GF-D8 (cell line): ENCODE data around the gene DCTN2.

Experiments
- DNase-seq: peaks from one replicate; lab custom pipeline; 2025; lab: John Stamatoyannopoulos, UW

The DCTN2 gene

GRCh38 chr12:57549909-57550640 lies 3.1 kb upstream of the DCTN2 start, which contains the start of gene KIF5A:
Gene KIF5A (plus strand): TSS chr12:57550044. CDS start chr12:57550272, 228 bp downstream.
- DNase-seq = no peak

- DNase-seq = no peak
Observed at GRCh38 chr12:57549203-57549908, 2.4 kb upstream of the DCTN2 start.

GRCh38 chr12:57548488-57548887 lies 1.5 kb upstream of the DCTN2 start:
- no peak for DNase-seq

GRCh38 chr12:57548013-57548315 lies 972 bp upstream of the DCTN2 start:
- DNase-seq = no peak

GRCh38 chr12:57547288-57548012 lies 458 bp upstream of the DCTN2 start:
- peak; percentile 94 for DNase-seq

GRCh38 chr12:57545809-57546437 lies 1.1 kb downstream of the DCTN2 start:
- no peak for DNase-seq

- no peak for DNase-seq
Observed at GRCh38 chr12:57543581-57543980, 3.4 kb downstream of the DCTN2 start.

GRCh38 chr12:57541717-57542116 lies 5.3 kb downstream of the DCTN2 start:
- DNase-seq = no peak

- DNase-seq = no peak
Observed at GRCh38 chr12:57541001-57541400, 6.0 kb downstream of the DCTN2 start.

- peak; percentile 25 for DNase-seq
Observed at GRCh38 chr12:57539134-57539768, 7.7 kb downstream of the DCTN2 start.

- no peak for DNase-seq
Observed at GRCh38 chr12:57536597-57536942, 10.4 kb downstream of the DCTN2 start.

GRCh38 chr12:57535764-57536596 lies 11.0 kb downstream of the DCTN2 start:
- DNase-seq = no peak

- DNase-seq = no peak
Observed at GRCh38 chr12:57534991-57535543, 11.9 kb downstream of the DCTN2 start.

- DNase-seq = no peak
Observed at GRCh38 chr12:57534250-57534649, 12.7 kb downstream of the DCTN2 start.

GRCh38 chr12:57533108-57533507 lies 13.9 kb downstream of the DCTN2 start:
- DNase-seq = no peak

- no peak for DNase-seq
Observed at GRCh38 chr12:57531836-57532235, 15.2 kb downstream of the DCTN2 start.

GRCh38 chr12:57530396-57531142 lies 16.4 kb downstream of the DCTN2 start:
- no peak for DNase-seq

- DNase-seq = no peak
Observed at GRCh38 chr12:57529831-57530230, 17.2 kb downstream of the DCTN2 start.

- no peak for DNase-seq
Observed at GRCh38 chr12:57528831-57529555, 18.0 kb downstream of the DCTN2 start.

- no peak for DNase-seq
Observed at GRCh38 chr12:57528176-57528575, 18.8 kb downstream of the DCTN2 start.
